HG02571 (cell line): ENCODE measurements around the gene EHD2.
"Not testable (repeated sequence)": the region's sequence is repeated elsewhere in the genome, so short reads cannot be mapped to it uniquely, and the experiment has no call there.

ENCODE experiments used
- ATAC-seq: cut with Tn5 transposase; IDR thresholded peaks from one replicate; pipeline ENCODE4 v1.9.1; 2021; ENCODE audit warnings: mild to moderate bottlenecking, moderate library complexity; ENCODE audit not compliant: unreplicated experiment

Gene EHD2

GRCh38 chr19:47765523-47766358 is 52.5 kb downstream of the EHD2 start:
- ATAC-seq, result no peak

- ATAC-seq, result no peak
Measured at GRCh38 chr19:47766359-47766620, 53.1 kb downstream of the EHD2 start.

GRCh38 chr19:47766670-47767069 is 53.4 kb downstream of the EHD2 start:
- no peak for ATAC-seq

GRCh38 chr19:47767349-47767748 is 54.1 kb downstream of the EHD2 start:
- no peak for ATAC-seq

- ATAC-seq, result no peak
Measured at GRCh38 chr19:47768604-47769003, 55.4 kb downstream of the EHD2 start.

GRCh38 chr19:47769534-47769933 is 56.3 kb downstream of the EHD2 start:
- no peak for ATAC-seq

- ATAC-seq, result not testable (repeated sequence)
Measured at GRCh38 chr19:47771291-47771690, 58.1 kb downstream of the EHD2 start.

- no peak for ATAC-seq
Measured at GRCh38 chr19:47776568-47776967, 63.3 kb downstream of the EHD2 start.

- ATAC-seq, result not testable (repeated sequence)
Measured at GRCh38 chr19:47777245-47778048, 64.2 kb downstream of the EHD2 start.

- peak; percentile 59 for ATAC-seq
Measured at GRCh38 chr19:47778049-47778953, 65.1 kb downstream of the EHD2 start, which contains the start of gene SELENOW. TSS of gene SELENOW (plus strand) at chr19:47778703. CDS start at chr19:47778786, 83 bp downstream.

GRCh38 chr19:47778954-47779351 is 65.7 kb downstream of the EHD2 start:
- no peak for ATAC-seq

- ATAC-seq, result no peak
Measured at GRCh38 chr19:47779524-47780214, 66.4 kb downstream of the EHD2 start.

GRCh38 chr19:47780215-47780551 is 67.0 kb downstream of the EHD2 start:
- ATAC-seq, result no peak

GRCh38 chr19:47781590-47782262 is 68.5 kb downstream of the EHD2 start:
- no peak for ATAC-seq

- ATAC-seq, result no peak
Measured at GRCh38 chr19:47786566-47786965, 73.3 kb downstream of the EHD2 start.

- not testable (repeated sequence) for ATAC-seq
Measured at GRCh38 chr19:47787307-47787706, 74.1 kb downstream of the EHD2 start.

- not testable (repeated sequence) for ATAC-seq
Measured at GRCh38 chr19:47789811-47790210, 76.6 kb downstream of the EHD2 start.

- ATAC-seq, result no peak
Measured at GRCh38 chr19:47790398-47790814, 77.2 kb downstream of the EHD2 start.

- no peak for ATAC-seq
Measured at GRCh38 chr19:47792616-47793015, 79.4 kb downstream of the EHD2 start.
